ENCODE data around the gene ADGRL2.

GRCh38 chr1:81982523-81982922 is 181.8 kb downstream of the ADGRL2 start:
- TF ChIP-seq CEBPB (IDR thresholded peaks at IDR 0.05; ENCODE audit: low read depth, low read length): no peak
- TF ChIP-seq POLR2A (IDR thresholded peaks at IDR 0.05; ENCODE audit: low read depth, low read length): no peak
- TF ChIP-seq FOS (IDR thresholded peaks at IDR 0.05; ENCODE audit: low read depth, low read length): no peak
- TF ChIP-seq CTCF (conservative IDR thresholded peaks at IDR 0.05; ENCODE audit: low read depth, low read length): no peak
- TF ChIP-seq RCOR1 (IDR thresholded peaks at IDR 0.05; ENCODE audit: insufficient replicate concordance, low read length): no peak
- no peak for TF ChIP-seq RFX5 (IDR thresholded peaks at IDR 0.05; ENCODE audit: low read depth, low read length)
- TF ChIP-seq RAD21 (IDR thresholded peaks at IDR 0.05; ENCODE audit: low read length): no peak
- TF ChIP-seq MAZ (IDR thresholded peaks at IDR 0.05; ENCODE audit: borderline replicate concordance, low read depth, low read length): no peak
- TF ChIP-seq MXI1 (IDR thresholded peaks at IDR 0.05; ENCODE audit: borderline replicate concordance, low read depth, low read length): no peak
- TF ChIP-seq SMC3 (IDR thresholded peaks at IDR 0.05; ENCODE audit: low read depth, low read length): no peak
- TF ChIP-seq MAFK (IDR thresholded peaks at IDR 0.05; ENCODE audit: low read depth, low read length): no peak
- no peak for TF ChIP-seq USF2 (IDR thresholded peaks at IDR 0.05; ENCODE audit: low read depth, low read length)
- no peak for TF ChIP-seq NFE2L2 (IDR thresholded peaks at IDR 0.05; ENCODE audit: low read depth, low read length)
- TF ChIP-seq ELK1 (IDR thresholded peaks at IDR 0.05; ENCODE audit: borderline replicate concordance, low read depth, low read length): no peak

All from IMR-90 (cell line).